Renal cortex interstitium (tissue), 11 donors: ENCODE results near the gene TACC3. TPM values are rescaled to one million over a fixed set of nuclear protein-coding genes. Genes with fewer than 3 reads are reported as not detected.

Experiments used
- DNase-seq, 11 donors: peaks; one replicate each; pipeline ENCODE4 v3.0.0-alpha.2; 2013; ENCODE audit warnings: low read depth in 9 of 11, low spot score in 4 of 11; ENCODE audit errors: extremely low read depth in 1 of 11
- polyA plus RNA-seq, 3 donors: library from polyadenylated mRNA; unstranded; fragments of 120-200 nt; gene quantifications; one replicate each; pipeline ENCODE4 v1.2.1, GENCODE V29; 2013; ENCODE audit not compliant: insufficient read length in 3 of 3

Gene TACC3
- polyA plus RNA-seq, 3 donors: 40.0 to 56.0 (median 50.8) TPM

DNA sequence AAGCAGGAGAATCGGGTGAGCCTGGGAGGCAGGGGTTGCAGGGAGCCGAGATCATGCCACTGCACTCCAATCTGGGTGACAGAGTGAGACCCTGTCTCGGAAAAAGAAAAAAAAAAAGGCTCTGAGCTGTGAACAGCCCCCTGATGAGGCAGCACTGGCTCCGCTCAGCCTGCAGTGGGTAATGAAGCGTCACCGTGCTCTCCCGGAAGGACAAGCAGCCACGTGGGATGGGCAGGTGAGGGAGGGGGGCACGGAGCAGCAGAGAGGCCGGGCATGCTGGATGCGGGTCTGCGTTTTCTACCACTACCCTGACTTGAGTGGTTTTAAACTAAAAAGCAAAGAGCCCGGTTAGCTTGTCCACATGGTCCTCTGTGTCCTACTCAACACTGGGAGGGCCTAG lies 15.5 kb downstream of the TACC3 start:
- DNase-seq: no peak

DNA sequence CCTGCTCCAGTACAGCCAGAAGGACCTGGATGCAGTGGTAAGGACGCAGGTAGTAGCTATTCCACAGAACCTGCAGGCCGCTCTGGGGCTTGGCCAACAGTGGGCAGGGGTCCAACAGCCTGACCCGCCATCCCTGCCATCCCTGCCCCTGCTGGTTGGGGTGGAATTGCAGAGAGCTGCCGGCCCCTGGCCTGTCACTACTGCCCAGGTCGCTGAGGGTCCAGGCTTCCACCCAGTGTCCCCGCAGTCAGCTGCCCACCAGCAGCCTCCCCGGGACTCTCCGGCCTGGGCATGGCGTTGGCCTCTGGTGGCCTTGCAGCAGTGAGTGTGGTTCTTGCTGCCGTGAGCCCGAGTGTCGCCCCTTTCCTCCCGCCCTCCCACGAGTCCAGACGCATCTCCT lies 16.3 kb downstream of the TACC3 start:
- no peak for DNase-seq

GRCh38 chr4:1738410-1738809 lies 17.1 kb downstream of the TACC3 start:
- no peak for DNase-seq

DNA sequence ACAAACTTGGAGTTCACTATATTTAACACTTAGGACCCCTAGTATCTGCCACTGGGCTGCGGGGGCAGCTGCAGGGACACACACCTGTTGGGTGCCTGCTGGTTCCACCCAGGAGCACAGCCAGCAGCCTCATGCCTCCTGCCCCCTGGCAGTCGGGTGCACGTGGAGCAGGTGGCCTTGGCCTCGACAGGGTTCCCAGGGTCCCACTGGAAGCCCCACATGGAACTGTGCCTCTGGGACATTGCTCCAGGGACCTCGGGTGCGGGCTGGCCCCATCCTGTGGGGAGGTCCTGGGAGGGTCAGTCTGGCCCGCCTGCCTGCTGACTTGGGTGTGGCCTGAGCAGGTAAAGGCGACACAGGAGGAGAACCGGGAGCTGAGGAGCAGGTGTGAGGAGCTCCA lies 18.0 kb downstream of the TACC3 start:
- DNase-seq: no peak

DNA sequence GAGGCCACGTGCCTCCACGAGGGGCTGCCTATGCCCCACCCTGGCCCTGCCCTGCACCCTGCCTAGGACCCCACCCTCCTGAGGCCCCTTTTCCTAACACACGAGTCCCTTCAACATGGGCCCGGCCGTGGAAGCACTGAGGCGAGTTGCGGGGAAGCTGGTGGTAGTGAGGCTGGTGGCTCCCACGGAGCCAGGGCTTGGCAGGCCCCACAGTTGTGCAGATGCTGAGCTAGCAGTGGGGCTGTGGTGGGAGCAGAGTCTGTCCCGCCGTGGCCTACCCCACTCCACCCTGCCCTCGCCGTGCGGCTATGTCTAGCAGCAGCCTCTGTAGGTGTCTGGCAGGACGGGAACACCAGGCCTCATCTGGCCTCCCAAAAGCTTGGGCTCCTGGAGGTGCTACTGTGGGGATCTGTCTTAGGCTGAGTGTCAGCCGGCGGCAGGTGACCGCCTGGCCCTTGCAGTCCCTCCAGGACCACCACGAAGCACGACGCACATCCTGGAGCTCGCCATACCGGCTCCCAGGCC lies 18.8 kb downstream of the TACC3 start:
- no peak for DNase-seq

GRCh38 chr4:1741208-1741607 lies 19.9 kb downstream of the TACC3 start:
- no peak for DNase-seq

- DNase-seq: no peak
Observed at GRCh38 chr4:1743551-1743950, 22.2 kb downstream of the TACC3 start.

DNA sequence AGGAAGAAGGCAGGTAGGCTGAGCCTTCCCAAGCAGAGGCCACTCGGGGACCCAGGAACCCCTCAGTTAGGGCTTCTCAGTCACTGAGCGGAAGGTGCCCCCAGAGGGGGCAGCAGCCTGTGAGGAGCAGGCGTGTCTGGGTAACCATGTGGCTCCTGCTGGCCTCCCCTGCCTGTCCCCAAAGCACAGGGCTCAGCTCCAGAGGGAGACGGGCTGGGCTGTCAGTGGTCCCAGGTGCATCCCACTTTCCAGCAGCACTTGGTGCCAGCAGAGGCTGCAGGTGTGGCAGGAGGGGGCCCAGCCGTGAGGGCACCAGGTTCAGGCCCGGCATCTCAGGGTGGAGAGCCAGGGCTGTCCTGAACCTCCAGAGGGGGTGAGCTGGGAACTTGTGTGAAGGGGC lies 22.7 kb downstream of the TACC3 start:
- DNase-seq: no peak

GRCh38 chr4:1744552-1744951 lies 23.2 kb downstream of the TACC3 start:
- no peak for DNase-seq

GRCh38 chr4:1745165-1745564 lies 23.8 kb downstream of the TACC3 start:
- no peak for DNase-seq

GRCh38 chr4:1745697-1746096 lies 24.4 kb downstream of the TACC3 start:
- no peak for DNase-seq

GRCh38 chr4:1746265-1746691 lies 25.0 kb downstream of the TACC3 start:
- peak in 2 of 11 donors; percentile 55 to 62 for DNase-seq

- DNase-seq: no peak
Observed at GRCh38 chr4:1746919-1747602, 25.7 kb downstream of the TACC3 start.

DNA sequence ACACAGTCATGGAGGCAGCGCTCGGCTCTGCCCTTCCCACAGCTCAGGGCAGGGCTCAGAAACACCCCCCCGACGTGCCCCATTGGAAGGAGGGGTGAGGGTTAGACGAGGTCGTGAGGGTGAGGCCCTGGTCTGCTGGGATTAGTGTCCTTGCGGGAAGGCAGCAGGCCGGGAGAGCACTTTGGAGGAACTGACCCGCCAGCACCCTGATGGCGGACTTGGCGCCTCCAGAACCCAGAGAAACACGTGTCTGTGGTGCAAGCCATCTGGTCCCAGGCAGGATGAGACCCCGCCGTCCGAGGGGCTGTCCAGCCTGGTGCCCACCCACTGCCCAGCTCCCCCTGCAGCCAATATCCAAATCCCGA lies 26.3 kb downstream of the TACC3 start:
- no peak for DNase-seq

DNA sequence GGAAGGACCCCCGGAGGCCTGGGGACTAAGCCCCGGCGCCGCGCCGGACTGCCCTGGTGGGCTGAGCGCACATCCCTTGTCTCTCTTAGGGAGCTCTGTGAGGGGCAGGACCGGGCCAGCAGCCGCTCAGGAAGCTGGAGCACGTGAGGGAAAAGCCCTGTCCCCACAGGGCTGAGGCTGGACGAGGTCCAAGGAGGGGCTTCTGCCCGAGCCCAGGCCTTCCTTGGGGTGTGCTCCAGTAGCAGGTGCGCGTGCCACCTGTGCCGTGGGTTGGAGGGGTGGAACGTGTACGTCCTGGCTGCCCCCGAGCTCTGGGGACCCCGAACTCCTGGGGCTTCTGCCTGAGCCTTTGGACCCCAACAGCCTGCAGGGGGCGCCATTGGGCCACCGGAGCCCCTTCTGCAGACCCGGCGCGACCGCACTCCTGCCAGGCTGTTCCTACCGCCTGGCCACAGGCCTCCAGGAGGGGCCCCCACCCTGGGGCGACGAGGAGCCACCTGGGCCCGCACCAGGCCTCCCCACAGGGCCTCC lies 27.2 kb downstream of the TACC3 start:
- DNase-seq: peak in 3 of 11 donors; percentile 69 to 77 (median 72)

- no peak for DNase-seq
Observed at GRCh38 chr4:1749370-1749769, 28.0 kb downstream of the TACC3 start.

DNA sequence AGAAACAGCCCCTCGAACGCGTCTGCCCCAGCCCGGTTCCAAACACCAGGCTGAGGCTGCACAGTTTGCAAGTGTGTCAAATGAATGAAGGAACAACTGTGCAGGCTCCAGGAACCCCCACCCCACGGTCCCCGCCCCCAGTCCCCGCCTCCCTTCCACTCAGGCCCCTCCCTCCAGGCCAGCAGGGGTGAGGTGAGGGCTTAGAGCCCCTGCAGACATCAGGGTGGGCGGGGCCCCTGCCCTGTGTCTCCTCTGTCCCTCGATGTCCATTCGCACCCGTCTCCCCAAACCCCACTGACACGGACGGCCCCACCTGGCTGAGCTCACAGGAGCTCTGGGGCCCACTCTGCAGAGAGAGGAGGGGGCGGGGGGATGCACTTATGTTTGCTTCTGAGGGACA lies 28.5 kb downstream of the TACC3 start:
- no peak for DNase-seq

GRCh38 chr4:1750381-1751154 lies 29.2 kb downstream of the TACC3 start:
- no peak for DNase-seq

GRCh38 chr4:1751155-1751918 lies 30.0 kb downstream of the TACC3 start:
- no peak for DNase-seq

- no peak for DNase-seq
Observed at GRCh38 chr4:1751919-1752283, 30.6 kb downstream of the TACC3 start.
